Measurements from ENCODE around the gene NACC1. TPM values are rescaled to one million over a fixed set of nuclear protein-coding genes. Genes with fewer than 3 reads are reported as not detected.

Gene NACC1
- total and polyA plus RNA-seq, 2 of the 8 experiments (the other 6 are each of a cell fraction or from before 2014, with no cell fraction given) = 234 to 301 TPM

GRCh38 chr19:13117772-13118423 lies at the start of gene NACC1 (continued):
- no peak for TF ChIP-seq SP4 (IDR thresholded peaks at IDR 0.05; ENCODE audit: low read length)
- TF ChIP-seq SIX5 (IDR thresholded peaks at IDR 0.05; ENCODE audit: low read depth, low read length) = no peak
- TF ChIP-seq SP2 (IDR thresholded peaks at IDR 0.05; ENCODE audit: low read length) = no peak
- no peak for TF ChIP-seq CHD2 (IDR thresholded peaks at IDR 0.05; ENCODE audit: low read length)
- no peak for TF ChIP-seq KDM5A (IDR thresholded peaks at IDR 0.05; ENCODE audit: low read length)
- TF ChIP-seq JUND (IDR thresholded peaks at IDR 0.05; ENCODE audit: low read length) = no peak
- no peak for TF ChIP-seq ASH2L (IDR thresholded peaks at IDR 0.05; ENCODE audit: low read length)
- TF ChIP-seq SAP30 (IDR thresholded peaks at IDR 0.05; ENCODE audit: insufficient read depth, insufficient replicate concordance, low read length) = no peak
- TF ChIP-seq CBX8 (IDR thresholded peaks at IDR 0.05; ENCODE audit: borderline replicate concordance, low read depth, low read length) = no peak
- peak; percentile 79; the same call in 1 of the 2 replicates for TF ChIP-seq SP1 (IDR thresholded peaks at IDR 0.05; ENCODE audit: low read depth, low read length)
- TF ChIP-seq ATF2 (IDR thresholded peaks at IDR 0.05; ENCODE audit: low read length) = no peak
- TF ChIP-seq KDM4A (IDR thresholded peaks at IDR 0.05; ENCODE audit: low read depth, low read length, severe bottlenecking) = no peak
- no peak for TF ChIP-seq CBX5 (IDR thresholded peaks at IDR 0.05; ENCODE audit: low read depth, low read length)
- no peak for TF ChIP-seq NRF1 (IDR thresholded peaks at IDR 0.05; ENCODE audit: low read depth, low read length)
- no peak for TF ChIP-seq ATF3 (IDR thresholded peaks at IDR 0.05; ENCODE audit: insufficient read depth, low read depth, low read length)
- no peak for TF ChIP-seq BACH1 (IDR thresholded peaks at IDR 0.05; ENCODE audit: low read length)
- no peak for TF ChIP-seq CTBP2 (IDR thresholded peaks at IDR 0.05; ENCODE audit: borderline replicate concordance, insufficient read depth, insufficient read length, low read length)
- no peak for TF ChIP-seq TCF12 (IDR thresholded peaks at IDR 0.05; ENCODE audit: low read depth, low read length)
- no peak for TF ChIP-seq USF2 (IDR thresholded peaks at IDR 0.05; ENCODE audit: low read length)
- TF ChIP-seq EGR1 (IDR thresholded peaks at IDR 0.05; ENCODE audit: borderline replicate concordance, low read depth, low read length) = peak; percentile 39; the same call in 1 of the 2 replicates
- TF ChIP-seq GTF2F1 (IDR thresholded peaks at IDR 0.05; ENCODE audit: borderline replicate concordance, low read depth, low read length) = peak; percentile 12; the same call in 1 of the 2 replicates

All from H1 (cell line).